Fibroblast of skin of scalp (primary cell): ENCODE data around the gene ATP6V0C.
"Not testable (repeated sequence)": the region's sequence is repeated elsewhere in the genome, so short reads cannot be mapped to it uniquely, and the experiment has no call there.

Experiments
- DNase-seq: peaks from one replicate; pipeline ENCODE4 v3.0.0-alpha.2; 2013

The ATP6V0C gene

DNA sequence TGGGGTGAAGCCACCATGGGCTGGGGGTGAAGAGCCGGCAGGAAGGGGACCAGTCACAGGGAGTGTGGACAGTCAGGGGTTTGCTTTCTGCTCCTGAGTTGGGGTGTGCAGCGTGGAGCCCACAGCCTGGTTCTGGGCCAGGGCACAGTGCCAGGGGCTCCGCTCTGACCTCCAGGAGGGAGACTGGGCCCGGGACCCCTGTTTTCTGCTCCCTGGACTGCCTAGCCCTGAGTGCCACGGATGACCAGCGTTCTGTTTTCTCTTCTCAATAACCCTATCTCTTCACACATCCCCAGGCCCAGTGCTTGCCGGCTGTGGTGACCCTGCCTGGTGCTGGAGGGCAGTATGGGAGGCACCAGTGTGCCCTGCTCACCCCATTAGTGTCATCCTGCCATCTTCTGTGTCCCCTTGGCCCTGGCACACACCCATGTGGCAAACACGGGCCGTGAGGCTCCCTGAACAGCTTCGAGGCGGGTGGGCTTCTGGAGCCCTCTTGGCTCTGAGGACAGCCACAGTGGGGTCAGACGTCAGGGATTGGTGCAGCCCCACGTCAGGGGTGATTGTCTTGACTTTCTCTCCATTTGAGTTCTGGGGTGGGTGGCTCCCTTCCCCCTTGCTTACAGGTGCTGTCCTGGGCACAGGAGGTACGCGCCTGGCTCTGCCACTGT lies 16.3 kb downstream of the ATP6V0C start:
- DNase-seq: no peak

DNA sequence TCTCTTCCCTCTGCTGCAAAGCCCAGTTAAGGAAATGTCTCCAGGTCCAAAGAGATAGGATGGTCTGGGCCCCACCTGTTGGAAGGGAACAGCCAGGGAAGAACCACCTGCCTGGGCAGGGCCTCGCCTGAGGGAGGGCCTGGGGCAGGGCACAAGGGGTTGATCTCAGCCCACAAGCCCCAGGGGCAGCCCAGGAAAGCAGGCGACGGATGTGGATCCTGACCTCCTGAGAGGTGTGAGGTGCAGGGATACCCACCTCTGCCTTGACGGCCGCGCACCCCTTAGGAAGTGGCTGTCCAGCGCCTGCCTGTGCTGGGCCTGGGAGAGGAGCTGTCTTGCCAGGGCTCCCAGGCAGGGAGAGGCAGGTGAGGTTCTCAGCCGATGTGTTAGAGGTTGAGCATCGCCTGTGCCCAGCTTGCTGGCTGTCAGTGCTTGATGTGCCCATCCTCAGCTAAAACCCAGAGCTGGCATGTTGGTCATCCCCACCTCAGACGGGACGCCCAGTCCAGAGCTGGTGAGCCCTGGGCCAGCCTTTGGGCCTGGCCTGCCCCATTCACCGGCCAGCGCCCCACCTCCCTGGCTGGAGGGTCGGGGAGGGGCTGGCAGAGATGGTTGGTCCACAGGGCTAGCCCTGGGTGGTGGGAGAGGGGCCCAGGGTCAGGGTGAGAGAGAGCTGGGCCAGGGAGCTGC lies 17.0 kb downstream of the ATP6V0C start:
- DNase-seq: no peak

DNA sequence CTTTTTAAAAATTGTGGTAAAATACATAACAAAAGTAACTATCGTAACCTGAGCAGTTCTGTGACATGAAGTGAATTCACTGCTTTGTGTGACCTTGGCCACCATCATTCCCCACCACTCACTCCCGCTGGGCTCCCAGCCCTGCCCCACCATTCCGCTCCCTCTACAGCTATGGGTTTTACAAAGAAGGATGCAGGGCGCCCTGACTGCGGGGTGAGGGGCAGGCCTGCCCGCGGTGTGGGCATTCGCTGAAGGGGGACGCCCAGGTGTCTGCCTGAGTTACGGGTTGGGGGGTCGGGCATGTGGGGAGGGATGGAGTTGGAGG lies 17.6 kb downstream of the ATP6V0C start, which contains the start of gene CEMP1:
Gene CEMP1 (minus strand): TSS at position 38 of the 325 bp plus-strand sequence. CDS start 335 bp downstream, outside the sequence.
- DNase-seq: no peak

DNA sequence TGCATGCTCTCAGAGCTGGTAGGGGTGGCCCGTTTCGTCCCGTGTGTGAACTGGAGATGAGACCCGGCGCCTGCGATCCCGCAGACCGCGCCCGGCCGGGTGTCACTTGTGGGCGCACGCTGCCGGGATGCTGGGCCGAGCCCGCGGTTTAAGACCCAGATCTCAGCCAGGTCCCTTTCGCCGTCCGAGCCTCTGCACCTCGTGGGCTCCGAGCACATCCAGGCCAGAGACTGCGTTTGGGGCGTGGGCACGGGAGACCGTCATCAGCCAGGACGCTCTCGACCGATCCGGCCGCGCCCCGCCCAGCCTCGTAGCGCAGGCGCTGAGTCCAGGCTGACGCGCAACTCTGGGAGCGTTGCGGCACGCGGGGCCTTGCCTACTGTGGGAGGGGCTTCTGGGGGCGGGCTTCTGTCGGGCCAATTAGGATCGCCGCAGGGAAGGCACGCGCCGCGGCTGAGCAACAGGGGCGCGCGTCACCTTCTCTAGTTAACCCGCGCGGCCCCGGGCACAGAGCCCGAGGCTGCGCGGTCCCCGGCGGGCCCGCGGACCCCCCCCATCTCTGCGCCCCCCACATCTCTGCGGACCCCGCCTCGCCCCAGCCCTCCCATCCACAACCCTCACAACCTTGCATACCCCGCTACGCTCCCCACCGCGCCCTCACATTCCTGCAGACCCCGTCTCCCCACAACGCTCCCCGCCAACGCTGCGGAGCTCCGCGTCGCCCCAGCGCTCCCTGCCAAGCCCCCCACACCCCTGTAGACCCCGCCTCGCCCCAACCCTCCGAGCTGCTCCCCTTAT lies 18.1 kb downstream of the ATP6V0C start:
- peak; percentile 97 for DNase-seq

DNA sequence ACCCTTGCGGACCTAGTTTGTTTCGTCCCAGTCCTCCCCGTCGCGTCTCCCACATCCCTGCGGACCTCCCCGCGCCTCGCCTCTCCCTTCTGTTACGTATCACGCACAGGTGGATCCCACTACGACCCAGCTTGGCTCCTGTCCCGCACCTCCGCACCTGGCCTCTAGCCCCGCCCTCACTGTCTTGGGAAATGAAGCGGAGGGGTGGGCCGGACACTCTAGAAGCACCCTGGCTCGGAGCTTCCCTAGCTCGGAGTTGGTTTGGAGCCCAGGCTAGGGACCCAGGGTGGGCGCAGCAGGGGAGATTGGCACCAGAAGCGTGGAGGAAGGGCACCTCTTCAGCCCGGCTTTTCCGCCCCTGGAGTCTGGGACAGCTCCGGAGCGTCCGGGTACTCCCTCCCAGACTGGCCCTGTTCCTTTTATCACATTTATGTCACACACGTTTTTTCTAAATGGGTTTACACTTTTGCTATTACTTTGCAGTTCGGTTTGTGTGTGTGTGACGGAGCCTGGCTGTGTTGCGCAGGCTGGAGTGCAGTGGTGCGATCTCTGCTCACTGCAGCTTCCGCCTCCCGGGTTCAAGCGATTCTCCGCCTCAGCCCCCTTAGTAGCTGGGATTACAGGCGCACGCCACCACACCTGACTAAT lies 18.9 kb downstream of the ATP6V0C start:
- DNase-seq: peak; percentile 27

DNA sequence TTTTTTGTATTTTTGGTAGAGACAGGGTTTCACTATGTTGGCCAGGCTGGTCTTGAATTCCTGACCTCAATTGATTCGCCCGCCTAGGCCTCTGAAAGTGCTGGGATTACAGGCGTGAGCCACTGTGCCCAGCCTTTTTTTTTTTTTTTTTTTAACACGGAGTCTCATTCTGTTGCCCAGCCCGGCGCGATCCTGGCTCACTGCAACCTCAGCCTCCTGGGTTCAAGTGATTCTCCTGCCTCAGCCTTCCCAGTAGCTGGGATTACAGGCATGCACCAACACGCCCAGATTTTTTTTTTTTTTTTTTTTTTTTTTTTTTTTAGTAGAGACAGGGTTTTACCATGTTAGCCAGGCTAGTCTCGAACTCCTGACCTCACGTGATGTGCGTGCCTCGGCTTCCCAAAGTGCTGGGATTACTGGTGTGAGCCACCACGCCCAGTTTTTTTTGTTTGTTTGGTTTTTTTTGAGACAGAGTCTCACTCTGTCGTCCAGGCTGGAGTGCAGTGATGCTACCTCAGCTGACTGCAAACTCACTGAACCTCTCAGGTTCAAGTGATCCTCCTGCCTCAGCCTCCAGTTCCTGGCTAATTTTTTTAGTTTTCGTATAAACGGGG lies 19.5 kb downstream of the ATP6V0C start:
- not testable (repeated sequence) for DNase-seq

DNA sequence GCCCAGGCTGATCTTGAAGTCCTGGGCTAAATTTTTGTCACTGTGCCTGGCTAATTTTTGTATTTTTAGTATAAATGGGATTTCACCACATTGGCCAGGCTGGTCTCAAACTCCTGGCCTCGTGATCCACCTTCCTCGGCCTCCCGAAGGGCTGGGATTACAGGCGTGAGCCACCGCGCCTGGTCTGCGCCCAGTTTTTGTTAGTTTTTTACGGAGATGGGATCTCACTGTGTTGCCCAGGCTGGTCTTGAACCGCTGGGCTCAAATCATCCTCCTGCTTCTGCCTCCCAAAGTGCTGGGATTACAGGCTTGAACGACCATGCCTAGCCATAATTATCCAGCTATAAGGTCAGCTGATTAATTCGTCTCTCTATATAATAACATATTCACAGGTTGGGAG lies 20.2 kb downstream of the ATP6V0C start:
- DNase-seq: no peak

DNA sequence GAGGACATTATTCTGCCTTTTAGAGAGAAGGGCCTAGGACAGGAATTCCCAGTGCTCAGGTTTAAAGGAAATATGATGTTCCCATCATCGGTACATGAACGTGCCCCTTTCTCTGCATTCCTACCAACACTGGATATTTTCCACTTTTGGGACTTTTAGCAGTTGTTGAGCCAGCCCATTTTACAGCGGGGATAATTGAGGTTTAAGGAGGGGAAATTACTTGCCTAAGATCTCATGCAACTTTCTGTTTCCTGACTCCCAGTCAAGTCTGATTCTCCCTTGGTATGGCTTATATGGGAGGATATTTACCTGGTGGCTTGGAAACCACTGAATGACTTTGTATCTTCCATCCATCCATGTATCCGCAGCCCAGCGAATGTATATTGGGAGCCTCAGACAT lies 20.6 kb downstream of the ATP6V0C start:
- DNase-seq: not testable (repeated sequence)

DNA sequence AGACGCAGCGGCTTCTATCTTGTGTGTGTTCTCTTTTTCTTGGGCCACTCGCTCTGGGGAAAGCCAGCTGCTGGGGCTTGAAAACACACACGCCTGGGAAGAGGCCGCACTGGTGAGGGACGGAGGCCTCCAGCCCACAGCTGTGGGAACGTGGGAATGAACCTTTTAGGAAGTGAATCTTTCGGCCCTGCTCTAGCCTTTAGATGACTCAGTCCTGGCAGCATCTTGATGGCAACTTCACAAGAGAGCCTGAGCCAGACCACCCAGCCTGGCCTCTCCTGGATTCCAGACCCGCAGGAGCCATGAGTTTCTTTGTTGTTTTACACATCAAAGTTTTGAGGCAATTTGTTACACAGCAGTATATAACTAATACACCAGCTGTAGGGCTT lies 21.9 kb downstream of the ATP6V0C start:
- DNase-seq: peak; percentile 59

DNA sequence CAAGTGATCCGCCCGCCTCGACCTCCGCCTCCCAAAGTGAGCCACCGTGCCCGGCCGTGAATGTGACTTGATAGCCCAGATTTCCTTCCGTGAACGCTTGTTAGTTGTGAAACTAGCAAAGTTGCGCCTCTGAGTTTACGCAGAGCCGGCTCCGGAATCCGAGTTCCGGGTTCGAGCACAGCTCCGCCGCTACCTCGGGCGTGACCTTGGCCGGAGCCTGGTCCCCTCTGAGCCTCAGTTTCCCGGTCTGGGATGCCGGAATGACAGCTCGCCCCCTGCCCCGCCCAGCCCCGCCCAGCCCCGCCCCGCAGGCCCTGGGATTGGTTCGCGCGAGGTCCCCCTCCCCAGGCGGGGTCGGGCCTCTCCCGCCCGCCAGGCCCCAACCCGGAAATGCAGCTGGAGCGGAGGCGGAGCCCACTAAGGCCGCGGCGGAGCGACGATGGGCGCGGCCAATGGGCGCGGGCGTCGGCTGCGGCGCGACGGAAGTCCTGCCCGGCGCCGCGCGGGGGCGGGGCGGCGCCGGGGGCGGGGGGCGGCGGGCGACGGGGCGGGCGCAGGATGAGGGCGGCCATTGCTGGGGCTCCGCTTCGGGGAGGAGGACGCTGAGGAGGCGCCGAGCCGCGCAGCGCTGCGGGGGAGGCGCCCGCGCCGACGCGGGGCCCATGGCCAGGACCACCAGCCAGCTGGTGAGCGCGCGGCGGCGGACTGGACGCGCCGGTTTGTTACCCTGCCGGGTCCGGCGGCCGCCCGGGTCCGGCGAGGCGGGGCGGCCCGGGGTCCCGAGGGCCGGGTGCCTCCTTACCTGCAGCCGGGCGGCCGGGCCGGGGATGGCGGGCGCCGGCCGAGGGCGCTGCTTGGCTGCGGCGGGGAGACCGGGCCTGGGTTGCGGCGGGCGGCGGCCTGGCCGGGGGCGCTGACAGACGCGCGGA lies 24.0 kb downstream of the ATP6V0C start, which contains the start of gene PDPK1:
Gene PDPK1 (plus strand): TSS at position 571 of the 929 bp plus-strand sequence. CDS start 92 bp downstream, at position 663.
- DNase-seq: peak; percentile 96

DNA sequence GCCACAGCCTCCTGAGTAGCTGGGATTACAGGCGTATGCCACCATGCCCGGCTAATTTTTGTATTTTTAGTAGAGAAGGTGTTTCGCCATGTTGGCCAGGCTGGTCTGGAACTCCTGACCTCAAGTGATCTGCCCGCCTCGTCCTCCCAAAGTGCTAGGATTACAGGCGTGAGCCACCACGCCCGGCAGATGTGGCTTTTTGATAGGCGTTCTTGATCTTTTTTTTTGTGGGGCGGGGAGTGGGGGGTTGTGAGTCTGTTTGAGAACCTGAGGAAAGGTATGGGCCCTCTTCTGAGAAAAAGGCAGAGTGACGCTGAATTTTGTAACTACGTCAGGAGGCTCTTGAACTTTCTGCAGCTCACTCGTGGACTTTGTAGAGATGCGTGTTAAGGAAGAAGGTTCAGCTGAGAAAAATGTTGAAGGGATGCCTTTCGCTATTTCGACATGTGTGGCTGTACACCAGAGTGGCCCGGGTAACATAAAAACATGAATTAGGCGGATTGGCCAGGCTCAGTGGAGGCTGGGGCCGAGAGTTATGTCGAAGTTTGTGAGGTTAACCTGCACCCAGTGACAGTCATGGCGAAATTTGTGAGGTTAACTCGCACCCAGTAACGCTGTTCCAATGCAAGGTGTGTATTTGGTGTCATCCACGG lies 25.6 kb downstream of the ATP6V0C start:
- DNase-seq: not testable (repeated sequence)

DNA sequence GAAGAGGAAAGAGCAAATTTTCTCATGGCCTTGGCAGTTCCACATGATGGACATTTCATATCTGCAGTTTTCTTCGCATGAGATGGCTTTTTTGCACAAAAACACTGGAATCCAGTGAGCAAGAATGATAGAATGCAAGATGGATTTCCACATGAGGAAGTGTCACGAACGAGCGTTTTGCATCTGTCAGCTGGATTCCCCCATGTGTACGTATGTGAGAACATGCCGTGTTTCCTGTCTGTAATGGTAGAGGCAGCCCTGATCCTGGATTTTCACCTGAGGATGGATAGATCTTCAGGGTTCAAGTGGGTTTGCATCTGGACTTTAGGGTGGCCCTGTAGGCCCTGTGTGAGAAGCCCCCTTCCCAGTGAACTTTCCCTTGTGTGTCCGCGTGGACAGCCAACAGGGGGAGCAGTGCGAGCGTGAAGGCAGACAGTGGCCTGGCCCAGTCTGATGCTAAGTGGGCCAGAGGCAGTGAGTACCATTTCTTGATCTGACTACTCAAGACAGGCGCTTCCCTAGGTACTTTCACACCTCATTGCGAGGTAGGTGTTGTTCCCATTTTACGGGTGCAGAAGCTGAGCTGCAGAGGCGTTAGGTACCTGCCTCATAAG lies 26.2 kb downstream of the ATP6V0C start:
- not testable (repeated sequence) for DNase-seq

DNA sequence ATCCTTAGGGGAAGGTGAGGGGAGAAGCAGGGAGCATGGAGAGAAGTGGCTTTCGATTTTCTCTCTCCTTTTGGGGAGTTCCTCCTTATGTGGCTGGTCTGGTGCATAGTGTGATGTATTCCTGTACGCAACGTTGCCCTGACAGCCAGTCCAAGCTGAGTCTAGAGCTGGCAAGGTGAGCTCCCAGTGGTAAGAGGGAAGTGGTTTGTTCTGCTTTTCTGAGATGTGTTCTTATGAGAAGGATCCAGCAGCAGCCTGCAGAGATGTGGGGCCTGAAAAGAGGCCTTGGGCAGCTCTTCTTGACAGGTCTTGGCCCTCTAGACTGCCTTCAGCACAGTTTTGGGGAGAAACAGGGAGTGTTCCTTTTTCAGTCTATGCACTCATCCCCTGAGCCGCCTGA lies 27.2 kb downstream of the ATP6V0C start:
- not testable (repeated sequence) for DNase-seq

DNA sequence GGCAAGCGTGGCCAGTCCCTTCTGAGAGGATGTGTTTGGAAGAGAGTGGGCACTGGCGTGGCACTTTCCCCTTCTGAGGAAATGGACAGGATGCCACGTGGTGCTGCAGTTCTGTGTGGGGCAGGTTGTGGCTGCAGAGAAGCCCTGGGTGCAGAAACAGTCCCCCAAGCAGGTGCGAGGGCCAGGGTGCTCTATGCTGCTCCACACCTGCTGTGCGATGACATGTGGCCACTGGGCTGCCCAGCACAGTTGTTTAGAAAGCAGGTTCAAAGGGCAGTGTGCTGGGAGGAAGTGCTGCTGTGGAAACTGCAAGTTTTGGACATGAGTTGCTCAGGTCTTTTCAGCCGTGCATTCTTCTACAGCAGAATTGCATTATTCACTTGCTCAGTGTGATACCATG lies 27.7 kb downstream of the ATP6V0C start:
- DNase-seq: not testable (repeated sequence)

DNA sequence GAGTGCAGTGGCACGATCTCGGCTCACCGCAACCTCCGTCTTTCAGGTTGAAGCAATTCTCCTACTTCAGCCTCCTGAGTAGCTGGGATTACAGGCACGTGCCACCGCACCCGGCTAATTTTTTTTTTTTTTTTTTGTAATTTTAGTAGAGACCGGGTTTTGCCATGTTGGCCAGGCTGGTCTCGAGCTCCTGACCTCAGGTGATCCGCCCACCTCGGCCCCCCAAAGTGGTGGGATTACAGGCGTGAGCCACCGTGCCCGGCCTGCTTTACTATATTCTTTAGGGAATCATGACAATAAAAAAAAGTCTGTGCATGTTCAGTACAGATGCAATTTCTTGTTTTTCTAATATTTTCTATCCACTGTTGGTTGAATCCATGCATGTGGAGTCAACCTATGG lies 30.0 kb downstream of the ATP6V0C start:
- not testable (repeated sequence) for DNase-seq

DNA sequence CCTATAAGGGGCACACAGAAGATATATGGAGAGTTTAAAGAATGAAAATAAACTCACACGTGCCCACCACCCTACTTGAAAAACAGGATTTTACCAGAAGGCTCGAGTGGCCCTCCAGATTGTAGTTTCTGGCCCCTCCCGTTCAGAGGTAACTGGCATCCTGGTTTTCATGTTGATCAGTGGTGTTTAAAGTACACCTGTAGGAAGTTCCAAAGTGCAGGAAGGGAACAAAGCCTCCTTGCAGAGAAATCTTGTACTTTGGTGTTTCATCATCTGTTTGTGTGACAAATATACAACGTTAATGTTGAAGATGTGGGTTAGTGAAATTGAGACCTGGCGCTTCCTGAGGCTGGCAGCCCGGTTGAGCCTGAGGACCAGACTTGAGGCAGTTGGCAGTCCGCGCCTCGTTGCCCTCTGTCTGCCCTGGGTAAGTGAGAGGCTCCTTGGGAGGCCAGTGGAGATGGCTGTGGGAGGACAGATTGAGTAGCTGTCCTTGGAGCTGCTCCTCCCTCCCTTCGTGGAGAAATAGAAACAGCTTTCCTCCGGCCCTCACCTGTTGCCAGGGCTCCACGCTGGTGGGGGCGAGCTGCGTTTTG lies 36.6 kb downstream of the ATP6V0C start:
- DNase-seq: not testable (repeated sequence)

DNA sequence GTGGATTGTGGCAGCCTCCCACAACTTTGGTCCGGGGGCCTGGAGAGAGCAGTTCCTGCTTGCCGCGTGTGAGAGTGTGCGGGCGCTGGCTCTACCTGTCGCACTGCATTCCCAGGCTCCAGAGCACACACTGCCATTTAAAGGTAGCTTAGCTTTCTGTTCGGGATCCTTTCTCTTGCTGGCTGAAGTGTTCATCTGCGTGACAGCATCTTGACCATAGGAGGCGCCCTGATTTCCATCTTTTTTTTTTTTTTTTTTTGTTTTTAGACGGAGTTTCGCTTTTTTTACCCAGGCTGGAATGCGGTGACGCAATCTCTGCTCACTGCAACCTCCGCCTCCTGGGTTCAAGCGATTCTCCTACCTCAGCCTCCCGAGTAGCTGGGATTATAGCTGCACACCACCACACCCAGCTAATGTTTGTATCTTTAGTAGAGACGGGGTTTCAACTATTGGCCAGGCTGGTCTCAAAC lies 37.7 kb downstream of the ATP6V0C start:
- peak; percentile 48 for DNase-seq

DNA sequence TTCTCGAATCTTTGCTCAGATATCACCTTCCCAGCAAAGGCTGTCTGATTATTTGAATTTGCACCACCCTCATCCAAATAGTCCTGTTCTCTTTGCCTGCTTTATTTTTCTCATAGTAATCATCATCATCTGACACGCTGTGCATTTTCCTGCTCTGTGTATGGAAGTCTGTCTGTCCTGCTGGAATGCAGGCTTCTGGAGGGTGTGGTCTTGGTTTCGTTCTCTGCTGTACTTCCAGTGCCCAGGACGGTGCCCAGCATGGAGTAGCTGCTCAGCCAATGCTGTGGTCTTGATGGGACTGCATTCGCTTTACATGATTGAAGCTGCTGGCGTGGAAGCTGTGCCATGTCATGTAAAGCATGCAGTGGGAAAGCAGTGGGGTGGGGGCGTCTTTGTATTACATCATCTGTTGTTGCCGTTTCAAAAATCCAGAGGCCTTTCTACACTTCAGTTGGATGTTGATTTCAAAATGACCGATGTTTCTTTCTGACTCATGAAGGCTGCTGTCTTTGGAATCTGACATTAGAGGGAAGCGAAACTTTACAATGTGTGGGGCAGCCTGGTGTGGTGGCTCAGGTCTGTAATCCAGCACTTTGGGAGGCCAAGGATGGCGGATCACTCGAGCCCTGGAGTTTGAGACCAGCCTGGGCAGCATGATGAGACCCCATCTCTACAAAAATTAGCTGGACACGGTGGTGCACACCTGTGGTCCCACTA lies 41.1 kb downstream of the ATP6V0C start:
- not testable (repeated sequence) for DNase-seq

DNA sequence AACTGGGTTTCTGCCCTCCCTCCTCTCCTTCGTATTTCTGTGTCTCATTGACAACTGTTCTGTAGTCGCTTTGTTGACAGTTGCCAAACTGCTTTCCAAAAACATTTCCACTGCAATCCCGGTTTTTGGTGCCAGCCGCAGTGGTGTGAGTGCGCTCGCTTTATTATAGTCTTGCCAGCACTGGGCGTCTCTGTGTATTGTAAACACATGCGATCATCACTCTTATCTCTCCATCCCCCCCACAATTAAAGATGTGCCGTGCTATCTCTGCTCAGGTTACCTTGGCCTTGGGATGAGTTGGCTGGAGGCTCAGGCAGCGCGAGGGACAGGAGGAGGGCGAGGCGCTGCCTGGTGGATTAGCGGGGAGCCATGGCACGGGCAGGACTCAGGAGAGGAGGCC lies 43.4 kb downstream of the ATP6V0C start:
- not testable (repeated sequence) for DNase-seq
